HepG2 (cell line): ENCODE data around the gene DPM2. TPM values are rescaled to one million over a fixed set of nuclear protein-coding genes. Genes with fewer than 3 reads are reported as not detected.

Experiments
- EED ChIP-seq: sonication (generic); formaldehyde crosslinking; IDR thresholded peaks from 2 replicates; pipeline ENCODE4 v1.5.0; 2020; ENCODE audit warnings: mild to moderate bottlenecking, missing genetic modification reagents
- FOXA3 ChIP-seq: IDR thresholded peaks from 2 replicates; pipeline ENCODE4 v1.6.1; 2016; ENCODE audit warnings: missing genetic modification reagents, missing compliant biosample characterization
- GATAD1 ChIP-seq: IDR thresholded peaks from 2 replicates; pipeline ENCODE4 v1.6.1; 2016; ENCODE audit warnings: missing genetic modification reagents, missing compliant biosample characterization
- ZBTB20 ChIP-seq: sonication (generic); formaldehyde crosslinking; IDR thresholded peaks from 2 replicates; pipeline ENCODE4 v1.8.1; 2023; ENCODE audit warnings: missing genetic modification reagents, low read depth, mild to moderate bottlenecking, borderline replicate concordance
- ZFP36L1 ChIP-seq: sonication (generic); formaldehyde crosslinking; IDR thresholded peaks from 2 replicates; pipeline ENCODE4 v1.8.0; 2022; ENCODE audit warnings: mild to moderate bottlenecking, missing genetic modification reagents, moderate library complexity
- ZNF281 ChIP-seq: sonication (generic); formaldehyde crosslinking; IDR thresholded peaks from 2 replicates; pipeline ENCODE4 v1.4.0; 2020; ENCODE audit warnings: missing genetic modification reagents, borderline replicate concordance
- ZNF557 ChIP-seq: sonication (generic); formaldehyde crosslinking; IDR thresholded peaks from 2 replicates; pipeline ENCODE4 v1.4.0; 2020; ENCODE audit warnings: missing genetic modification reagents
- ZNF576 ChIP-seq: sonication (generic); formaldehyde crosslinking; IDR thresholded peaks from 2 replicates; pipeline ENCODE4 v1.4.0; 2020; ENCODE audit warnings: mild to moderate bottlenecking, missing genetic modification reagents
- ZNF580 ChIP-seq: IDR thresholded peaks from 2 replicates; pipeline ENCODE4 v1.6.1; 2016; ENCODE audit warnings: low read depth, borderline replicate concordance
- ZNF775 ChIP-seq: sonication (generic); formaldehyde crosslinking; IDR thresholded peaks from 2 replicates; pipeline ENCODE4 v1.4.0; 2020; ENCODE audit warnings: missing genetic modification reagents, mild to moderate bottlenecking, moderate library complexity, borderline replicate concordance
- polyA plus RNA-seq, 8 experiments: library from polyadenylated mRNA; depleted of rRNA in 3 of 8; stranded (reverse) in 7 of 8; unstranded in 1 of 8; fragments of >200 nt; fragmentation: Illumina TruSeq in 4 of 8; extraction: Trizol in 4 of 8; gene quantifications; 2 replicates each; pipeline versions ENCODE4 v1.2.1 to v1.2.3, GENCODE V29; 2011 to 2016; ENCODE audit warnings: low read depth in 4 of 8, missing spikeins in 1 of 8, mixed read lengths in 1 of 8; ENCODE audit not compliant: insufficient read depth in 1 of 8
- total RNA-seq, 5 experiments: library from RNA; depleted of rRNA; stranded (reverse); fragments of >200 nt; fragmentation: Illumina TruSeq; extraction: Trizol; gene quantifications; 2 replicates each; pipeline ENCODE4 v1.2.3, GENCODE V29; 2016; ENCODE audit warnings: low read depth in 1 of 5
- TF ChIP-seq, protein P1 (sequence below): sonication (generic); formaldehyde crosslinking; IDR thresholded peaks from 2 replicates; pipeline ENCODE4 v1.5.1; 2020; ENCODE audit warnings: mild to moderate bottlenecking, missing genetic modification reagents, moderate library complexity
- TF ChIP-seq, protein P2 (sequence below): sonication (generic); formaldehyde crosslinking; IDR thresholded peaks from 2 replicates; pipeline ENCODE4 v1.4.0; 2020; ENCODE audit warnings: missing genetic modification reagents
- TF ChIP-seq, protein P3 (sequence below): sonication (generic); formaldehyde crosslinking; IDR thresholded peaks from 2 replicates; pipeline ENCODE4 v1.5.0; 2020; ENCODE audit warnings: mild to moderate bottlenecking, missing genetic modification reagents, moderate library complexity

The DPM2 gene
- total and polyA plus RNA-seq, 2 of the 13 experiments (the other 11 are each of a cell fraction or from before 2014, with no cell fraction given) = 24.8 to 35.3 TPM

DNA sequence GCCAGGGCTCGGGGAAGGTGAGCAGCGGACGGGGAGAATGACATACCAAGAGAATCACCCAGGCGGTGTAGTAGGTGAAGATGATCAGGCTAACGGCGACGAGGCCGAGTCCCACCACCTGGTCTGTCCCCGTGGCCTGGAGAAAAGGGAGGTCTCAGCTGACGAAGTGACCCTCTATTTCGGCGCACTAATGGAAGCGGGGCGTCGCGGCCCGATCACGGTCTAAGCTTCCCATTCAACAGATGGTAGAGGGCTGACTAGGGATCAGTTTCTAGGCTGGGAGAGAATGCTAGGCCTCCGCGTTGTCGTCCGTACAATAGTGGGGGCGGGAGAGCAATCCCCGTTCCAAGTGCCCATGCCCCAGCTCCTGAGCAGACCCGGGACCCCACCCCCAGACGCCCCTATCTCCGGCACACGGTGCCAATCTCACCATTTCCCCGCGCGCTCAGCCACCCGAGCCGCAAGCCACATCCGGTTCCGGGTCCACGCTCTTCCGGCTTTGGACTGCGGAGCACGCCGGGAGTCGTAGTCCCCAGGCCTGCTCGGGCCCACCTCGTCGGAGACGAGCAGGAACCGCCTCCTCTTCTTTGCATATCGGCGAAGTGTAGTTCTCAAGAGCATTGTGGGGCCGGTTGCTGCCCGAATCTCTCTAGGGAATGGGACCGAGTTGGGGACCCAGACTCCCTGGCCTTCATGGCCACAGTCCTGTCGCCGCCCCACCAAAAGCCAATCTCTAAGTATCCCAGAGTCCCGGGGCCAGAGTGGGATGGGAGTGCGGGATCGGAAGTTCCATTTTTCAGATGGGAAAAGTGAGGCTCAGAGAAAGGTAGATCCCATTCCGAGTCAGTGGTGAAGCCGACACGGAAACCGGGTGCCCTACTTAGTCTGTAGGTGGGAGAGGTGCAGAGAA is at the start of gene DPM2 (continued):
- TF ChIP-seq EED (CRISPR knock-in tag) (peak; percentile 46; the same call in 1 of the 2 replicates), FOXA3 (0 out of 2 replicates have a peak, but pooled peaks have one; percentile 41), ZNF557 (CRISPR knock-in tag) (no peak), ZFP36L1 (no peak), ZNF580 (peak; percentile 72; the same call in 1 of the 2 replicates), ZNF775 (no peak), ZNF576 (CRISPR knock-in tag) (no peak), GATAD1 (CRISPR knock-in tag) (peak; percentile 90), ZNF281 (no peak), ZBTB20 (CRISPR knock-in tag) (0 out of 2 replicates have a peak, but pooled peaks have one; percentile 25)
- TF ChIP-seq, protein P1, sequence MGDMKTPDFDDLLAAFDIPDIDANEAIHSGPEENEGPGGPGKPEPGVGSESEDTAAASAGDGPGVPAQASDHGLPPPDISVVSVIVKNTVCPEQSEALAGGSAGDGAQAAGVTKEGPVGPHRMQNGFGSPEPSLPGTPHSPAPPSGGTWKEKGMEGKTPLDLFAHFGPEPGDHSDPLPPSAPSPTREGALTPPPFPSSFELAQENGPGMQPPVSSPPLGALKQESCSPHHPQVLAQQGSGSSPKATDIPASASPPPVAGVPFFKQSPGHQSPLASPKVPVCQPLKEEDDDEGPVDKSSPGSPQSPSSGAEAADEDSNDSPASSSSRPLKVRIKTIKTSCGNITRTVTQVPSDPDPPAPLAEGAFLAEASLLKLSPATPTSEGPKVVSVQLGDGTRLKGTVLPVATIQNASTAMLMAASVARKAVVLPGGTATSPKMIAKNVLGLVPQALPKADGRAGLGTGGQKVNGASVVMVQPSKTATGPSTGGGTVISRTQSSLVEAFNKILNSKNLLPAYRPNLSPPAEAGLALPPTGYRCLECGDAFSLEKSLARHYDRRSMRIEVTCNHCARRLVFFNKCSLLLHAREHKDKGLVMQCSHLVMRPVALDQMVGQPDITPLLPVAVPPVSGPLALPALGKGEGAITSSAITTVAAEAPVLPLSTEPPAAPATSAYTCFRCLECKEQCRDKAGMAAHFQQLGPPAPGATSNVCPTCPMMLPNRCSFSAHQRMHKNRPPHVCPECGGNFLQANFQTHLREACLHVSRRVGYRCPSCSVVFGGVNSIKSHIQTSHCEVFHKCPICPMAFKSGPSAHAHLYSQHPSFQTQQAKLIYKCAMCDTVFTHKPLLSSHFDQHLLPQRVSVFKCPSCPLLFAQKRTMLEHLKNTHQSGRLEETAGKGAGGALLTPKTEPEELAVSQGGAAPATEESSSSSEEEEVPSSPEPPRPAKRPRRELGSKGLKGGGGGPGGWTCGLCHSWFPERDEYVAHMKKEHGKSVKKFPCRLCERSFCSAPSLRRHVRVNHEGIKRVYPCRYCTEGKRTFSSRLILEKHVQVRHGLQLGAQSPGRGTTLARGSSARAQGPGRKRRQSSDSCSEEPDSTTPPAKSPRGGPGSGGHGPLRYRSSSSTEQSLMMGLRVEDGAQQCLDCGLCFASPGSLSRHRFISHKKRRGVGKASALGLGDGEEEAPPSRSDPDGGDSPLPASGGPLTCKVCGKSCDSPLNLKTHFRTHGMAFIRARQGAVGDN (CRISPR knock-in tag) = peak; percentile 89
- TF ChIP-seq, protein P2, sequence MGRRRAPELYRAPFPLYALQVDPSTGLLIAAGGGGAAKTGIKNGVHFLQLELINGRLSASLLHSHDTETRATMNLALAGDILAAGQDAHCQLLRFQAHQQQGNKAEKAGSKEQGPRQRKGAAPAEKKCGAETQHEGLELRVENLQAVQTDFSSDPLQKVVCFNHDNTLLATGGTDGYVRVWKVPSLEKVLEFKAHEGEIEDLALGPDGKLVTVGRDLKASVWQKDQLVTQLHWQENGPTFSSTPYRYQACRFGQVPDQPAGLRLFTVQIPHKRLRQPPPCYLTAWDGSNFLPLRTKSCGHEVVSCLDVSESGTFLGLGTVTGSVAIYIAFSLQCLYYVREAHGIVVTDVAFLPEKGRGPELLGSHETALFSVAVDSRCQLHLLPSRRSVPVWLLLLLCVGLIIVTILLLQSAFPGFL (CRISPR knock-in tag) = no peak
- TF ChIP-seq, protein P3, sequence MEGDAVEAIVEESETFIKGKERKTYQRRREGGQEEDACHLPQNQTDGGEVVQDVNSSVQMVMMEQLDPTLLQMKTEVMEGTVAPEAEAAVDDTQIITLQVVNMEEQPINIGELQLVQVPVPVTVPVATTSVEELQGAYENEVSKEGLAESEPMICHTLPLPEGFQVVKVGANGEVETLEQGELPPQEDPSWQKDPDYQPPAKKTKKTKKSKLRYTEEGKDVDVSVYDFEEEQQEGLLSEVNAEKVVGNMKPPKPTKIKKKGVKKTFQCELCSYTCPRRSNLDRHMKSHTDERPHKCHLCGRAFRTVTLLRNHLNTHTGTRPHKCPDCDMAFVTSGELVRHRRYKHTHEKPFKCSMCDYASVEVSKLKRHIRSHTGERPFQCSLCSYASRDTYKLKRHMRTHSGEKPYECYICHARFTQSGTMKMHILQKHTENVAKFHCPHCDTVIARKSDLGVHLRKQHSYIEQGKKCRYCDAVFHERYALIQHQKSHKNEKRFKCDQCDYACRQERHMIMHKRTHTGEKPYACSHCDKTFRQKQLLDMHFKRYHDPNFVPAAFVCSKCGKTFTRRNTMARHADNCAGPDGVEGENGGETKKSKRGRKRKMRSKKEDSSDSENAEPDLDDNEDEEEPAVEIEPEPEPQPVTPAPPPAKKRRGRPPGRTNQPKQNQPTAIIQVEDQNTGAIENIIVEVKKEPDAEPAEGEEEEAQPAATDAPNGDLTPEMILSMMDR (CRISPR knock-in tag) = no peak
